MCF 10A (cell line): ENCODE measurements around the gene CCNY. TPM values are rescaled to one million over a fixed set of nuclear protein-coding genes. Genes with fewer than 3 reads are reported as not detected.

Experiments
- BruUV-seq: library from RNA; stranded (reverse); fragments of 400-500 nt; replicated peaks from 2 replicates; lab custom pipeline; 2021; lab: Mats Ljungman, UMichigan
- CTCF ChIA-PET: fragments of 300-600 bp; sonication (Branson Sonifier 250); formaldehyde crosslinking; extraction: SDS; loops from one replicate; lab custom pipeline; 2021; ENCODE audit warnings: antibody characterized with exemption, inconsistent platforms; lab: Yijun Ruan, JAX
- POLR2A ChIA-PET: fragments of 300-600, 350-650 bp; sonication (Branson Sonifier 250); formaldehyde crosslinking; extraction: SDS; loops from one replicate; lab custom pipeline; 2020; ENCODE audit warnings: antibody characterized with exemption, inconsistent platforms; lab: Yijun Ruan, JAX
- DNase-seq: peaks from one replicate; pipeline ENCODE4 v3.0.0-alpha.2; 2018; ENCODE audit not compliant: unreplicated experiment
- H3K27ac Mint-ChIP-seq: one replicate; pipeline ENCODE4 v1.8.0; 2022; ENCODE audit warnings: mild to moderate bottlenecking, low read depth, mixed read lengths; ENCODE audit not compliant: unreplicated experiment
- H3K27me3 Mint-ChIP-seq: one replicate; pipeline ENCODE4 v1.8.0; 2022; ENCODE audit warnings: mixed read lengths; ENCODE audit not compliant: insufficient read depth, unreplicated experiment
- H3K36me3 Mint-ChIP-seq: one replicate; pipeline ENCODE4 v1.8.0; 2022; ENCODE audit warnings: mild to moderate bottlenecking, moderate library complexity, mixed read lengths; ENCODE audit not compliant: insufficient read depth, unreplicated experiment
- H3K4me1 Mint-ChIP-seq: one replicate; pipeline ENCODE4 v1.8.0; 2022; ENCODE audit warnings: mixed read lengths; ENCODE audit not compliant: insufficient read depth, unreplicated experiment
- H3K4me3 Mint-ChIP-seq: one replicate; pipeline ENCODE4 v1.8.0; 2022; ENCODE audit warnings: mild to moderate bottlenecking, moderate library complexity, mixed read lengths; ENCODE audit not compliant: unreplicated experiment
- H3K9me3 Mint-ChIP-seq: one replicate; pipeline ENCODE4 v1.8.0; 2022; ENCODE audit warnings: mixed read lengths; ENCODE audit not compliant: unreplicated experiment
- intact Hi-C: fragments of 100-400 bp; cut with micrococcal nuclease; formaldehyde crosslinking; loops from 2 replicates; pipeline ENCODE4 v1.14.1; 2022
- total RNA-seq: library from RNA; stranded (reverse); gene quantifications from 2 replicates; pipeline ENCODE4 v1.2.3, GENCODE V29; 2022
- TF ChIP-seq, protein P1 (sequence below): fragments of 200-600 bp; IDR thresholded peaks from one replicate; pipeline ENCODE4 v1.8.0; 2022; ENCODE audit warnings: antibody characterized with exemption, mild to moderate bottlenecking; ENCODE audit not compliant: unreplicated experiment

Gene CCNY
- total RNA-seq, 1 experiment from 2014 or later, result 68.9 TPM

GRCh38 chr10:35575640-35576039 lies 239.3 kb downstream of the CCNY start:
- no peaks in the 10 kb centered on the region for H3K27me3 Mint-ChIP-seq
- H3K9me3 Mint-ChIP-seq, result no peaks in the 10 kb centered on the region
- H3K36me3 Mint-ChIP-seq, result peaks cover 45% of the 10 kb centered on the region
- no peak for DNase-seq
- no TSS peak for BruUV-seq
- CTCF ChIA-PET, result interaction anchor here (0.7 kb wide), 1 partner anchor 752 kb away, joined by 3 read pairs; no protein-coding TSS in a partner anchor
- H3K4me1 Mint-ChIP-seq, result no peaks in the 10 kb centered on the region
- H3K27ac Mint-ChIP-seq, result no peak overlapping the region
- TF ChIP-seq, protein P1, sequence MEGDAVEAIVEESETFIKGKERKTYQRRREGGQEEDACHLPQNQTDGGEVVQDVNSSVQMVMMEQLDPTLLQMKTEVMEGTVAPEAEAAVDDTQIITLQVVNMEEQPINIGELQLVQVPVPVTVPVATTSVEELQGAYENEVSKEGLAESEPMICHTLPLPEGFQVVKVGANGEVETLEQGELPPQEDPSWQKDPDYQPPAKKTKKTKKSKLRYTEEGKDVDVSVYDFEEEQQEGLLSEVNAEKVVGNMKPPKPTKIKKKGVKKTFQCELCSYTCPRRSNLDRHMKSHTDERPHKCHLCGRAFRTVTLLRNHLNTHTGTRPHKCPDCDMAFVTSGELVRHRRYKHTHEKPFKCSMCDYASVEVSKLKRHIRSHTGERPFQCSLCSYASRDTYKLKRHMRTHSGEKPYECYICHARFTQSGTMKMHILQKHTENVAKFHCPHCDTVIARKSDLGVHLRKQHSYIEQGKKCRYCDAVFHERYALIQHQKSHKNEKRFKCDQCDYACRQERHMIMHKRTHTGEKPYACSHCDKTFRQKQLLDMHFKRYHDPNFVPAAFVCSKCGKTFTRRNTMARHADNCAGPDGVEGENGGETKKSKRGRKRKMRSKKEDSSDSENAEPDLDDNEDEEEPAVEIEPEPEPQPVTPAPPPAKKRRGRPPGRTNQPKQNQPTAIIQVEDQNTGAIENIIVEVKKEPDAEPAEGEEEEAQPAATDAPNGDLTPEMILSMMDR, result no peak
- H3K4me3 Mint-ChIP-seq, result no peak overlapping the region
- POLR2A ChIA-PET, result no interaction called here
- intact Hi-C loops, result no loop called here

DNA sequence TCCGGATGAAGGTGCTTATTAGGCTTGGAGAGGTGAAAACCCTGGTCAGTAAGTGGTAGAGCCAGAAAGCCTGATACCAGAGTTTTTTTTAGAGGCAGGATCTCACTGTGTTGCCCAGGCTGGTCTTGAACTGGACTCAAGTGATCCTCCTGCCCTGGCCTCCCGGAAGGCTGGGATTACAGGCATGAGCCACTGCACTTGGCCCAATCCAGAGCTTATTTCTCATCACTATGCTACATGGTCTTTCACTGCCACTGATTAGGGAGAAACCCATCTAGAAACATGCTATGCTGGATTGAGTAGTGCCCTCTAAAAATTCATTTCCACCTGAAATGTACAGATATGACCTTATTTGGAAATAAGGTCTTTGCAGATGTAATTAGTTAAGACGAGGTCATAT lies 240.4 kb downstream of the CCNY start:
- no TSS peak for BruUV-seq
- intact Hi-C loops, result no loop called here
- H3K4me3 Mint-ChIP-seq, result no peak overlapping the region
- CTCF ChIA-PET, result interaction anchor here (0.6 to 1.1 kb wide), 2 partner anchors 13 to 287 kb away, joined by 3 to 7 read pairs; no protein-coding TSS in a partner anchor
- TF ChIP-seq, protein P1, result no peak
- no peaks in the 10 kb centered on the region for H3K4me1 Mint-ChIP-seq
- no peaks in the 10 kb centered on the region for H3K27me3 Mint-ChIP-seq
- no peak overlapping the region for H3K27ac Mint-ChIP-seq
- DNase-seq, result no peak
- H3K36me3 Mint-ChIP-seq, result peaks cover 41% of the 10 kb centered on the region
- POLR2A ChIA-PET, result no interaction called here
- no peaks in the 10 kb centered on the region for H3K9me3 Mint-ChIP-seq

DNA sequence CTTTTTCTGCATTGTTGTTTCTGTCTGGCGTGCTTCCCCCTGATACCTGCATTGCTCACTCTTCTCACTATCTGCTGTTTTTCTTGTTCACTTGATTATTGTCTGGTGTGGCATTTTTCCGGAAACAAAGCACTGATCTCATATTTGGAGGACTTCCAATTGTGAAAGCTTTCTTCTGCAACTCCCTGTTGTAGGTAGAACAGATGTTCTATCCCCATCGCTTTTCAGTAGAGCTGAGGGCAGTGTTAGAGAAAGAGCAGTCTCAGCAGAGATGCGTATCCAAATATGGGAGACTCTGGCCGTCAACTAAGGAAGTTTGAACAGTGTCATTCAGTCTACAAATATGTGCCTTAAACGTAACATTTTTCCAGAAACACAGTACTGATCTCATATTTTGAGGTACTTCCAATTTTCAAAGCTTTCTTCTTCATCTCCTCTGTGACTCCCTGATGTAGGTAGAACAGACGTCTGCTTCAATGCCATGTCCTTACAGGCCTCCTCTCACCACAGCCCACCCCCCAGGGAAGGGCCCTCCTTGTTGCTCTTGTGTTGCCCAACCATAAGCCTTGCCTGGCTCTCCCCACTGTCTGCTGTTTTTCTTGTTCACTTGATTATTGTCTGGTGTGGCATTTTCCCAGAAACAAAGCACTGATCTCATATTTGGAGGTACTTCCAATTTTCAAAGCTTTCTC lies 241.8 kb downstream of the CCNY start:
- no TSS peak for BruUV-seq
- H3K27me3 Mint-ChIP-seq, result no peaks in the 10 kb centered on the region
- TF ChIP-seq, protein P1, result no peak

DNA sequence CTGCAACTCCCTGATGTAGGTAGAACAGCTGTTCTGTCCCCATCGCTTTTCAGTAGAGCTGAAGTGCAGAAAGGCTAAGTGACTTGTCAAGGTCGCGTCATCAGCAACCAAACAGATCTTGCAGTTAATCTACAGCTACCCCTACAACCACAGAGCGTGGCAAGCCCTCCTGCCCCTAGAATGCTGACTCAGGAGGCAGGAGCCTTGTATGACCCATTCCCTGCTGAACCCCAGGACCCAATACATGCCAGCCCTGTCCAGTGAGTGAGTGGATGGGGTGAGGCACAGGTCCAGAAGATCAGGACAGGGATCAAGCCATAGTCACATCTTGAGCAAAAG lies 242.3 kb downstream of the CCNY start:
- Mint-ChIP-seq H3K27ac (no peak overlapping the region), H3K9me3 (no peaks in the 10 kb centered on the region), H3K4me1 (no peaks in the 10 kb centered on the region), H3K4me3 (no peak overlapping the region), H3K36me3 (peaks cover 40% of the 10 kb centered on the region), H3K27me3 (no peaks in the 10 kb centered on the region)
- intact Hi-C loops, result no loop called here
- DNase-seq, result no peak
- TF ChIP-seq, protein P1, result no peak
- ChIA-PET POLR2A (interaction anchor here (1.2 kb wide), 1 partner anchor 11 kb away, joined by 3 read pairs; no protein-coding TSS in a partner anchor), CTCF (interaction anchor here (0.6 to 1.1 kb wide), 2 partner anchors 10 to 1232 kb away, joined by 3 to 5 read pairs; no protein-coding TSS in a partner anchor)
- no TSS peak for BruUV-seq

More for the DNA sequence above, 241.8 kb downstream of the CCNY start:
- DNase-seq, result no peak
- CTCF ChIA-PET, result interaction anchor here (0.6 kb wide), 2 partner anchors 521 to 1232 kb away, joined by 3 read pairs; no protein-coding TSS in a partner anchor
- H3K4me3 Mint-ChIP-seq, result no peak overlapping the region
- no peaks in the 10 kb centered on the region for H3K4me1 Mint-ChIP-seq
- POLR2A ChIA-PET, result interaction anchor here (1.2 kb wide), 1 partner anchor 10 kb away, joined by 3 read pairs; no protein-coding TSS in a partner anchor
- H3K27ac Mint-ChIP-seq, result no peak overlapping the region
- peaks cover 41% of the 10 kb centered on the region for H3K36me3 Mint-ChIP-seq
- intact Hi-C loops, result no loop called here
- no peaks in the 10 kb centered on the region for H3K9me3 Mint-ChIP-seq
